HepG2 (cell line): ENCODE data around the gene PPIA. TPM values are rescaled to one million over a fixed set of nuclear protein-coding genes. Genes with fewer than 3 reads are reported as not detected.

Experiments used
- ATAC-seq: fragments of 200-7000 bp; cut with Tn5 transposase; 3 replicates; pipeline ENCODE4 v1.9.1; 2020; ENCODE audit warnings: mild to moderate bottlenecking, moderate library complexity
- BruUV-seq: library from RNA; stranded (reverse); fragments of 400-500 nt; replicated peaks from 2 replicates; lab custom pipeline; 2021; lab: Mats Ljungman, UMichigan
- CTCF ChIA-PET: fragments of 300-600 bp; formaldehyde crosslinking; extraction: SDS; loops from one replicate; lab custom pipeline; 2021; ENCODE audit warnings: low total read pairs, inconsistent platforms, low intra/inter-chr PET ratio; lab: Yijun Ruan, JAX
- POLR2A ChIA-PET: fragments of 350-600 bp; sonication (Branson Sonifier 250); formaldehyde crosslinking; loops from one replicate; lab custom pipeline; 2020; ENCODE audit warnings: antibody characterized with exemption, inconsistent platforms; lab: Yijun Ruan, JAX
- DNase-seq: peaks from one replicate; pipeline ENCODE4 v3.0.0-alpha.2; 2015; ENCODE audit warnings: low spot score
- FAIRE-seq: peaks from 3 replicates; lab custom pipeline; 2011; peaks lifted over from hg19 to GRCh38; lab: Jason Lieb, UNC
- H2AFZ ChIP-seq: one replicate; pipeline ENCODE4 v1.6.1; 2011; ENCODE audit warnings: low read length, inconsistent platforms
- H3K27ac ChIP-seq: fragments of 300-600 bp; 3 replicates; pipeline ENCODE4 v1.8.0; 2011; ENCODE audit warnings: mixed run types, mild to moderate bottlenecking, mixed read lengths, low read length, inconsistent platforms; ENCODE audit not compliant: insufficient read depth; ENCODE audit errors: extremely low read length
- H3K27me3 ChIP-seq, 2 experiments: fragments of 200-600 bp in 1 of 2; 2 replicates in 1 of 2; 3 replicates in 1 of 2; pipeline versions ENCODE4 v1.6.0 to v1.8.0; 2011; ENCODE audit warnings: low read length in 2 of 2, mild to moderate bottlenecking in 2 of 2, moderate library complexity in 2 of 2, inconsistent platforms in 1 of 2; ENCODE audit not compliant: insufficient read depth in 2 of 2, control insufficient read depth in 1 of 2
- H3K36me3 ChIP-seq, 2 experiments: fragments of 200-600 bp in 1 of 2; replicated peaks in 1 of 2; 2 replicates in 1 of 2; 3 replicates in 1 of 2; pipeline versions ENCODE4 v1.5.1 to v1.8.0; 2011; ENCODE audit warnings: low read length in 2 of 2, inconsistent platforms in 1 of 2; ENCODE audit not compliant: insufficient read depth in 2 of 2, control insufficient read depth in 1 of 2
- H3K4me1 ChIP-seq: 2 replicates; pipeline ENCODE4 v1.5.1; 2012; ENCODE audit warnings: low read length, inconsistent platforms; ENCODE audit not compliant: insufficient read depth
- H3K4me2 ChIP-seq: 2 replicates; pipeline ENCODE4 v1.6.0; 2011; ENCODE audit warnings: low read depth, low read length, inconsistent platforms
- H3K4me3 ChIP-seq, 3 experiments: fragments of 200-600 bp in 1 of 3; sonication (generic), shearing (Covaris generic) in 1 of 3; replicated peaks in 1 of 3; 2 replicates each; pipeline ENCODE4 v1.5.1; 2011 to 2016; ENCODE audit warnings: low read length in 3 of 3, inconsistent platforms in 2 of 3, low read depth in 2 of 3, mild to moderate bottlenecking in 2 of 3, control low read depth in 1 of 3, mixed read lengths in 1 of 3; ENCODE audit not compliant: insufficient read depth in 1 of 3
- H3K79me2 ChIP-seq: one replicate; pipeline ENCODE4 v1.6.1; 2011; ENCODE audit warnings: low read length, inconsistent platforms; ENCODE audit not compliant: insufficient read depth
- H3K9ac ChIP-seq: 2 replicates; pipeline ENCODE4 v1.6.0; 2011; ENCODE audit warnings: mild to moderate bottlenecking, low read depth, low read length, inconsistent platforms; ENCODE audit not compliant: insufficient read depth
- H3K9me3 ChIP-seq: 2 replicates; pipeline ENCODE4 v1.5.1; 2012; ENCODE audit warnings: mild to moderate bottlenecking, low read length
- H4K20me1 ChIP-seq: 2 replicates; pipeline ENCODE4 v1.6.0; 2011; ENCODE audit warnings: inconsistent platforms, mild to moderate bottlenecking, low read length, moderate library complexity; ENCODE audit not compliant: insufficient read depth
- AGO1 ChIP-seq: fragments of 200-400 bp; formaldehyde crosslinking; IDR thresholded peaks from 2 replicates; pipeline ENCODE4 v1.6.1; 2017; ENCODE audit warnings: mild to moderate bottlenecking, low read depth, low read length, moderate library complexity; ENCODE audit not compliant: poor library complexity, severe bottlenecking
- AGO2 ChIP-seq: fragments of 200-400 bp; formaldehyde crosslinking; optimal IDR thresholded peaks from 2 replicates; pipeline ENCODE3; 2017; ENCODE audit warnings: mild to moderate bottlenecking, low read depth, low read length, moderate library complexity
- ASH2L ChIP-seq: fragments of 300-600, 200-600 bp; sonication (generic); IDR thresholded peaks from 2 replicates; pipeline ENCODE4 v1.7.0; 2017; ENCODE audit warnings: low read depth, mild to moderate bottlenecking, moderate library complexity, mixed read lengths, low read length; ENCODE audit not compliant: insufficient read length
- FLYWCH1 ChIP-seq: sonication (generic); formaldehyde crosslinking; IDR thresholded peaks from 2 replicates; pipeline ENCODE4 v1.8.1; 2023; ENCODE audit warnings: mild to moderate bottlenecking, missing genetic modification reagents
- HMG20B ChIP-seq: conservative IDR thresholded peaks from 2 replicates; pipeline ENCODE4 v1.6.1; 2016; ENCODE audit warnings: missing genetic modification reagents, missing compliant biosample characterization
- MEF2D ChIP-seq: sonication (generic); formaldehyde crosslinking; IDR thresholded peaks from 2 replicates; pipeline ENCODE4 v1.5.1; 2020; ENCODE audit warnings: mild to moderate bottlenecking, missing genetic modification reagents
- MEIS1 ChIP-seq: sonication (generic); formaldehyde crosslinking; IDR thresholded peaks from 2 replicates; pipeline ENCODE4 v1.9.0; 2021; ENCODE audit warnings: mild to moderate bottlenecking, missing genetic modification reagents, moderate library complexity, borderline replicate concordance
- RARG ChIP-seq: sonication (generic); formaldehyde crosslinking; IDR thresholded peaks from 2 replicates; pipeline ENCODE4 v1.4.0; 2020; ENCODE audit warnings: low read depth, mild to moderate bottlenecking, missing genetic modification reagents
- SAFB2 ChIP-seq: sonication (generic); formaldehyde crosslinking; IDR thresholded peaks from 2 replicates; pipeline ENCODE4 v1.5.1; 2020; ENCODE audit warnings: missing genetic modification reagents, low read depth, mild to moderate bottlenecking, borderline replicate concordance
- ZNF232 ChIP-seq: sonication (generic); formaldehyde crosslinking; IDR thresholded peaks from 2 replicates; pipeline ENCODE4 v1.4.0; 2020; ENCODE audit warnings: missing genetic modification reagents, borderline replicate concordance
- ZNF382 ChIP-seq: sonication (generic); formaldehyde crosslinking; IDR thresholded peaks from 2 replicates; pipeline ENCODE4 v1.5.0; 2020; ENCODE audit warnings: missing genetic modification reagents, mild to moderate bottlenecking, borderline replicate concordance
- ZNF543 ChIP-seq: sonication (generic); formaldehyde crosslinking; IDR thresholded peaks from 2 replicates; pipeline ENCODE4 v1.4.0; 2020; ENCODE audit warnings: mild to moderate bottlenecking, missing genetic modification reagents
- WGBS: methylation state at CpG from one replicate; pipeline ENCODE4 v1.1.6; 2017; ENCODE audit warnings: low lambda C conversion rate; 5-methylcytosine and 5-hydroxymethylcytosine counted together
- in situ Hi-C: cut with HindIII; loops from 2 replicates; pipeline ENCODE4 v1.10.0; 2017; ENCODE audit warnings: low pct_unique_long_range_greater_than_20kb; ENCODE audit not compliant: extremely low pct_ligation_motif_present
- intact Hi-C: fragments of 100-400 bp; cut with micrococcal nuclease; formaldehyde crosslinking; loops from one replicate; pipeline ENCODE4 v1.10.0; 2022; ENCODE audit not compliant: unreplicated experiment
- polyA plus RNA-seq, 8 experiments: library from polyadenylated mRNA; depleted of rRNA in 3 of 8; stranded (reverse) in 7 of 8; unstranded in 1 of 8; fragments of >200 nt; fragmentation: Illumina TruSeq in 4 of 8; extraction: Trizol in 4 of 8; gene quantifications; 2 replicates each; pipeline versions ENCODE4 v1.2.1 to v1.2.3, GENCODE V29; 2011 to 2016; ENCODE audit warnings: low read depth in 4 of 8, missing spikeins in 1 of 8, mixed read lengths in 1 of 8; ENCODE audit not compliant: insufficient read depth in 1 of 8
- total RNA-seq, 5 experiments: library from RNA; depleted of rRNA; stranded (reverse); fragments of >200 nt; fragmentation: Illumina TruSeq; extraction: Trizol; gene quantifications; 2 replicates each; pipeline ENCODE4 v1.2.3, GENCODE V29; 2016; ENCODE audit warnings: low read depth in 1 of 5
- TF ChIP-seq, protein P1 (sequence below): sonication (generic); formaldehyde crosslinking; IDR thresholded peaks from 2 replicates; pipeline ENCODE4 v1.4.0; 2020; ENCODE audit warnings: mild to moderate bottlenecking, missing genetic modification reagents, borderline replicate concordance
- TF ChIP-seq, protein P2 (sequence below): IDR thresholded peaks from 2 replicates; pipeline ENCODE4 v1.6.1; 2016; ENCODE audit warnings: missing genetic modification reagents, missing compliant biosample characterization
- TF ChIP-seq, protein P3 (sequence below): sonication (generic); formaldehyde crosslinking; IDR thresholded peaks from 2 replicates; pipeline ENCODE4 v1.8.1; 2023; ENCODE audit warnings: mild to moderate bottlenecking, inconsistent platforms, moderate library complexity, missing genetic modification reagents, borderline replicate concordance

Gene PPIA
- total and polyA plus RNA-seq, 2 of the 13 experiments (the other 11 are each of a cell fraction or from before 2014, with no cell fraction given): 2,268 to 3,010 TPM

DNA sequence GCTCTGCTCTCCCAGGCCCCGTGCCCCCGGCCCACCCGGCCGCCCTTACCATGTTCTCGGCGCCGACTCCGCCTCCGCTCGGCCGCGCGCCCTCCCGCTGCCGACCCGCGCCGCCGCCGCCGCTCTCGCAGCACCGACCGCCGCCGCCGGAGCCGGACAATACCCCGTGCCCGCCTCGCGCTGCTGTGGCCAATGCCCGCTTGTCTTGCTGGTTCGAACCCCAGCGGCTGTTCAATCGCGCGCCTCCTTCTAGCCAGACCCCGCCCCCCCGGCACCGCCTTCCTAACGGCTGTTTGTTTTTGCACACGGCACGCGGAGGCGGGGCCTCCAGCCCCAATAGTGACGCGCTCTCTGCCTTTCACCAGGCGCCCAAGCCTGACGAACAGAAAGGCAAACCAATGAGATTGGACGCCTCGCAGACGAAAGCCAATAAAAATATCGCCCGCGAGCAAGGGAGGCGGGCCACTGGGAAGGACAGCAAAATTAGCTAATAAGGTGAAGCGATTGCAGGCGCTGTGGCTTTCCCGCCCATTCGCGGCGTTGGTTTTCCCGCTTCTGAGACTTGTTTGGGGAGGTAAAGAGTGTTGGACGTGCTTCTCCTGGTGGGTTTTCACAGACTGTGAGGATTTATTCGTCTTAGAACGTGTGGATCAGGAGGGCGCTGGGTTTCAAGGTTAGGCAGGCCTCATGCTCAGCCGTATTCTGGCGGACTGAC lies 51.6 kb downstream of the PPIA start, which contains the start of gene H2AZ2:
Gene H2AZ2 (minus strand): TSS at position 168 of the 715 bp plus-strand sequence. CDS start 116 bp downstream, at position 52.
- Histone ChIP-seq H3K9me3 (no peaks in the 10 kb centered on the region), H3K79me2 (peaks cover 45% of the 10 kb centered on the region), H4K20me1 (peaks cover 20% of the 10 kb centered on the region), H3K9ac (peak within 1 kb of the TSS; percentile 91), H3K27ac (peak within 1 kb of the TSS; percentile 94), H3K4me2 (peak within 1 kb of the TSS; percentile 76), H3K27me3 (no peaks in the 10 kb centered on the region; a peak in 1 of 5 replicates), H3K4me3 (peak within 1 kb of the TSS; percentile 64 to 92 (median 85)), H3K36me3 (0 out of 5 replicates have a peak, but pooled peaks cover 0 to 5% of the 10 kb centered on the region in 2 experiments), H2AFZ (peak within 1 kb of the TSS; percentile 83), H3K4me1 (peaks cover 40% of the 10 kb centered on the region)
- POLR2A ChIA-PET: interaction anchor here (0.5 to 2.9 kb wide), 27 partner anchors 9 to 307 kb away, joined by 3 to 20 read pairs (median 4); partner anchors contain the start of genes DDX56, NPC1L1, OGDH and PURB
- intact Hi-C loops: loop anchor here (1.0 to 2.0 kb wide), 3 partner anchors 39 to 260 kb away; partner anchors contain the start of gene PPIA
- peak; percentile 94 for ATAC-seq
- WGBS: 2% methylated on average over 17 of the region's 70 CpGs
- BruUV-seq: no TSS peak
- CTCF ChIA-PET: interaction anchor here (1.1 to 2.3 kb wide), 4 partner anchors 51 to 260 kb away, joined by 3 to 9 read pairs (median 6); no protein-coding TSS in a partner anchor
- peak; percentile 98 for DNase-seq
- in situ Hi-C loops: no loop called here
- peak; percentile 86 for FAIRE-seq
- TF ChIP-seq AGO2: peak; percentile 5
- TF ChIP-seq AGO1: peak; percentile 26
- no peak for TF ChIP-seq HMG20B (CRISPR knock-in tag)
- TF ChIP-seq, protein P1, sequence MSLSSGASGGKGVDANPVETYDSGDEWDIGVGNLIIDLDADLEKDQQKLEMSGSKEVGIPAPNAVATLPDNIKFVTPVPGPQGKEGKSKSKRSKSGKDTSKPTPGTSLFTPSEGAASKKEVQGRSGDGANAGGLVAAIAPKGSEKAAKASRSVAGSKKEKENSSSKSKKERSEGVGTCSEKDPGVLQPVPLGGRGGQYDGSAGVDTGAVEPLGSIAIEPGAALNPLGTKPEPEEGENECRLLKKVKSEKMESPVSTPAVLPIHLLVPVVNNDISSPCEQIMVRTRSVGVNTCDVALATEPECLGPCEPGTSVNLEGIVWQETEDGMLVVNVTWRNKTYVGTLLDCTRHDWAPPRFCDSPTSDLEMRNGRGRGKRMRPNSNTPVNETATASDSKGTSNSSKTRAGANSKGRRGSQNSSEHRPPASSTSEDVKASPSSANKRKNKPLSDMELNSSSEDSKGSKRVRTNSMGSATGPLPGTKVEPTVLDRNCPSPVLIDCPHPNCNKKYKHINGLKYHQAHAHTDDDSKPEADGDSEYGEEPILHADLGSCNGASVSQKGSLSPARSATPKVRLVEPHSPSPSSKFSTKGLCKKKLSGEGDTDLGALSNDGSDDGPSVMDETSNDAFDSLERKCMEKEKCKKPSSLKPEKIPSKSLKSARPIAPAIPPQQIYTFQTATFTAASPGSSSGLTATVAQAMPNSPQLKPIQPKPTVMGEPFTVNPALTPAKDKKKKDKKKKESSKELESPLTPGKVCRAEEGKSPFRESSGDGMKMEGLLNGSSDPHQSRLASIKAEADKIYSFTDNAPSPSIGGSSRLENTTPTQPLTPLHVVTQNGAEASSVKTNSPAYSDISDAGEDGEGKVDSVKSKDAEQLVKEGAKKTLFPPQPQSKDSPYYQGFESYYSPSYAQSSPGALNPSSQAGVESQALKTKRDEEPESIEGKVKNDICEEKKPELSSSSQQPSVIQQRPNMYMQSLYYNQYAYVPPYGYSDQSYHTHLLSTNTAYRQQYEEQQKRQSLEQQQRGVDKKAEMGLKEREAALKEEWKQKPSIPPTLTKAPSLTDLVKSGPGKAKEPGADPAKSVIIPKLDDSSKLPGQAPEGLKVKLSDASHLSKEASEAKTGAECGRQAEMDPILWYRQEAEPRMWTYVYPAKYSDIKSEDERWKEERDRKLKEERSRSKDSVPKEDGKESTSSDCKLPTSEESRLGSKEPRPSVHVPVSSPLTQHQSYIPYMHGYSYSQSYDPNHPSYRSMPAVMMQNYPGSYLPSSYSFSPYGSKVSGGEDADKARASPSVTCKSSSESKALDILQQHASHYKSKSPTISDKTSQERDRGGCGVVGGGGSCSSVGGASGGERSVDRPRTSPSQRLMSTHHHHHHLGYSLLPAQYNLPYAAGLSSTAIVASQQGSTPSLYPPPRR (CRISPR knock-in tag): no peak; the same call in 1 of the 2 replicates
- TF ChIP-seq, protein P2, sequence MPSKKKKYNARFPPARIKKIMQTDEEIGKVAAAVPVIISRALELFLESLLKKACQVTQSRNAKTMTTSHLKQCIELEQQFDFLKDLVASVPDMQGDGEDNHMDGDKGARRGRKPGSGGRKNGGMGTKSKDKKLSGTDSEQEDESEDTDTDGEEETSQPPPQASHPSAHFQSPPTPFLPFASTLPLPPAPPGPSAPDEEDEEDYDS (CRISPR knock-in tag): peak; percentile 77; the same call in 1 of the 2 replicates
- TF ChIP-seq ZNF543 (CRISPR knock-in tag): peak; percentile 80; the same call in 1 of the 2 replicates
- TF ChIP-seq SAFB2: no peak
- TF ChIP-seq MEIS1: no peak; the same call in 1 of the 2 replicates
- peak; percentile 81; the same call in 1 of the 2 replicates for TF ChIP-seq ZNF232 (CRISPR knock-in tag)
- TF ChIP-seq MEF2D (CRISPR knock-in tag): peak; percentile 76
- no peak for TF ChIP-seq ZNF382 (CRISPR knock-in tag)
- peak; percentile 82 for TF ChIP-seq ASH2L
- TF ChIP-seq RARG (CRISPR knock-in tag): 0 out of 2 replicates have a peak, but pooled peaks have one; percentile 7
- TF ChIP-seq, protein P3, sequence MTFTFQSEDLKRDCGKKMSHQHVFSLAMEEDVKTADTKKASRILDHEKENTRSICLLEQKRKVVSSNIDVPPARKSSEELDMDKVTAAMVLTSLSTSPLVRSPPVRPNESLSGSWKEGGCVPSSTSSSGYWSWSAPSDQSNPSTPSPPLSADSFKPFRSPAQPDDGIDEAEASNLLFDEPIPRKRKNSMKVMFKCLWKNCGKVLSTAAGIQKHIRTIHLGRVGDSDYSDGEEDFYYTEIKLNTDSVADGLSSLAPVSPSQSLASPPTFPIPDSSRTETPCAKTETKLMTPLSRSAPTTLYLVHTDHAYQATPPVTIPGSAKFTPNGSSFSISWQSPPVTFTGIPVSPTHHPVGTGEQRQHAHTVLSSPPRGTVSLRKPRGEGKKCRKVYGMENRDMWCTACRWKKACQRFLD: 0 out of 2 replicates have a peak, but pooled peaks have one; percentile 60
- no peak for TF ChIP-seq FLYWCH1 (CRISPR knock-in tag)
